Measurements from ENCODE around the gene LGI4. TPM values are rescaled to one million over a fixed set of nuclear protein-coding genes. Genes with fewer than 3 reads are reported as not detected.

The LGI4 gene
- total RNA-seq, 1 donor from 2014 or later = 10.6 TPM

DNA sequence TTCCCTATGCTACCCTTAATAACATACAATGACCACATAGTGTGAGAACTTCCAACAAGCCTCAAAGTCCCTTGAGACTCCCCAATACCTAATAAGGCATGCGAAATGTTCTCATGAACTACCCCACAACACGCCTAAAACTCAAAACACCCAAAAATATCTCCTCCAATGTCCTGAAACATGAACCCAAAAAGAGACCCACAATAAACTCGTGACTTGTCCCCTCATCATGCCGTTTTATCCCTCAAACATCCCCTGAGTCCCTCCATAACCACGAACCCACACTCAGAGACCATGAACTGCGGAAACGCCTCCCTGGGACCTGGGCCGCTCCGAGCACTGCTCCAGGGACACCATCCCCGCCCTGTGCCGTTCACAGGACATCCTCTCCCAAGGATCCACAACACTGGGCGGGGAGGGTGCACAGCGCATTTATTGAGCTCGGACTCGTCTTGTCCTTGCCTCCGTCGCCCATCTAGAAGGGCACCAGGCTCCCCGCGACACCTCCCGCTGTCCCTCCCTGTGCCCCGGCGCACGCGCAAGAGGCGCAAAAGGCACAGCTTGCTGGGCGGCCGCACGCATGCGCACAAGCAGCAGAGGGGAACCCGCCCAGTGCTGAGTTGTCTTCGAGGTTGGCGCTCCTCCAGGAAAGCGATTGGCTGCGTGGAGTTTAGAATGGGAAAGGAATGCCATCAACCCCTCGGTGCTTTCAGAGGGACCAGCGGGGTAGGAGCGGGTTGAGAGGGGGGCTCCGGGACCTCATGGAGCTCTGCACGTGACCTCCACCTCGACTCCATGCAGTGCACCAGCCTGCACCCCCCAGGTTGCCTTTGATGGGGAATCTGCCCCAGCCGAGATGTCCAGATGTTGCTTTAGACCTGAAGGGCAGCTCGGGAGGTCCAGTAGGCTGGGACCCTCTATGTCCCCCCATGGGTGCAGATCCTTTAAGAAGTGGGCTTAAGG lies 10.5 kb downstream of the LGI4 start:
- DNase-seq (ENCODE audit: low spot score) = peak; percentile 98

- DNase-seq (ENCODE audit: low spot score) = peak; percentile 29
Observed at GRCh38 chr19:35123573-35123972, 11.3 kb downstream of the LGI4 start.

DNA sequence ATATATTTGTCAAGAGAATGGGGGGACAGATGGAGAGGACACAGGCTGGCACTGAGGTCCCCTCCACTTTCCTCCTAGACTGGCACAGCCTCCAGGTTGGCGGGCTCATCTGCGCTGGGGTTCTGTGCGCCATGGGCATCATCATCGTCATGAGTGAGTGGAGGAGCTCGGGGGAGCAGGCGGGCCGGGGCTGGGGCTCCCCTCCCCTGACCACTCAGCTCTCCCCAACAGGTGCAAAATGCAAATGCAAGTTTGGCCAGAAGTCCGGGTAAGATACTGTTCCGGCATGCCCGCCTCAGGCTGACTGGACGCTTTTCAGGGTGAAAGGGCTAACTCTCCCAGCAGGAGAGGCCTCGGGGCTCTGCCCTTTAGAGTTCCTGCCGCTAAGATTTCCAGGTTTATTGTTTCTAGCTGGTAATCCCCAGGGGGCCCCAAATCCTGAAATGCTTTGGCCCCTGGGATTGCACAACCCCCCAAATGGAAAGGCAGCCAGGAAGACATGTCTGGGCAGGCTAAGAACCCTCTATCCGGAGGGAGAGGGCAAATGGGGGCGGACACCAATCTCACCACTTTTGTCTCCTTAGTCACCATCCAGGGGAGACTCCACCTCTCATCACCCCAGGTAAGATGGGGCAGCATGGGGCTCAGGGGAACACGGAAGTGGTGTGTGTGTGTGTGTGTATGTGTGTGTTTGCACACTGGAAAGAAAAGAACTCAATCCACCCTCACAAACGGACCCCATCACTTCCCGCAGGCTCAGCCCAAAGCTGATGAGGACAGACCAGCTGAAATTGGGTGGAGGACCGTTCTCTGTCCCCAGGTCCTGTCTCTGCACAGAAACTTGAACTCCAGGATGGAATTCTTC lies 11.9 kb downstream of the LGI4 start:
- peak; percentile 26 for DNase-seq (ENCODE audit: low spot score)

DNA sequence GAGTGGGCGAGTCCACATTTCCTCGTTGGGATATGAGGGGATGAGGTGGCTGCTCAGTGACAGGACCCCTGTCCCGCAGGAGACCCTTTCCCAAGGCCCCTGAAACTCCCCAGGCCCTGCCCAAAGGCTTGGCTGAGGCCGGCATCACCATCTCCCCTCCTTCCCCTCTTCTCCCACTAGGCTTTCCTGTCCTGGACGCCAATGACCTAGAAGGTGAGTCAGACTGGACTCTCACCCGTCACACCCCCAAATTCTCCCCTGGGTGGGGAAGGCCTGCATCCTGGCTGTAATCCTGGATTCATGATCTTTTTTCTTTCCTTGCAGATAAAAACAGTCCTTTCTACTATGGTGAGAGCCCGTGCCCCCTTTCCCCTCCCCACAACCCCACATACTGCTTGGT lies 14.0 kb downstream of the LGI4 start:
- DNase-seq (ENCODE audit: low spot score) = no peak

GRCh38 chr19:35120492-35120891 lies 14.4 kb downstream of the LGI4 start:
- peak; percentile 78 for DNase-seq (ENCODE audit: low spot score)

DNA sequence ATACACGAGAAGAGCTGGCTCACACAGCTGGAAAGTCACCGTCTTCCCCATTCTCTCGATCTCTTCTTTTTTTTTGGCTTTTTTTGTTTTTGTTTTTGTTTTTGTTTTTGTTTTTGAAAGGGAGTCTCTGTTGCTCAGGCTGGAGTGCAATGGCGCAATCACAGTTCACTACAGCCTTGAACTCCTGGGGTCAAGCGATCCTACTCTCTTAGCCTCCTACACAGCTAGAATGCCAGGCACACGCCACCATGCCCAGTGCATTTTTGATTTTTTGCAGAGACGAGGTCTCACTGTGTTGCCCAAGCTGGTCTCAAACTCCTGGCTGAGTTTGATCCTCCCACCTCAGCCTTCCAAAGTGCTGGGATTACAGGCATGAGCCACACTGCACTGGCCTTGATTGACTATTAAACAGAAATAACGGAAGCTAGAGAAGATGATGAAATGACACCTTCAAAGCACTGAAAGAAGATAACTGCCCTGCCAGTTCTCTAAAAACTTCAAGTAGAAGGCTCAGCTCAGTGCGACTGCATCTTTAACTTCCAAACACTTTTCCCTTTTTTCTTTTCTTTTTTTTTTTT lies 15.2 kb downstream of the LGI4 start:
- DNase-seq (ENCODE audit: low spot score) = no peak

- DNase-seq (ENCODE audit: low spot score) = no peak
Observed at GRCh38 chr19:35119091-35119490, 15.8 kb downstream of the LGI4 start.

DNA sequence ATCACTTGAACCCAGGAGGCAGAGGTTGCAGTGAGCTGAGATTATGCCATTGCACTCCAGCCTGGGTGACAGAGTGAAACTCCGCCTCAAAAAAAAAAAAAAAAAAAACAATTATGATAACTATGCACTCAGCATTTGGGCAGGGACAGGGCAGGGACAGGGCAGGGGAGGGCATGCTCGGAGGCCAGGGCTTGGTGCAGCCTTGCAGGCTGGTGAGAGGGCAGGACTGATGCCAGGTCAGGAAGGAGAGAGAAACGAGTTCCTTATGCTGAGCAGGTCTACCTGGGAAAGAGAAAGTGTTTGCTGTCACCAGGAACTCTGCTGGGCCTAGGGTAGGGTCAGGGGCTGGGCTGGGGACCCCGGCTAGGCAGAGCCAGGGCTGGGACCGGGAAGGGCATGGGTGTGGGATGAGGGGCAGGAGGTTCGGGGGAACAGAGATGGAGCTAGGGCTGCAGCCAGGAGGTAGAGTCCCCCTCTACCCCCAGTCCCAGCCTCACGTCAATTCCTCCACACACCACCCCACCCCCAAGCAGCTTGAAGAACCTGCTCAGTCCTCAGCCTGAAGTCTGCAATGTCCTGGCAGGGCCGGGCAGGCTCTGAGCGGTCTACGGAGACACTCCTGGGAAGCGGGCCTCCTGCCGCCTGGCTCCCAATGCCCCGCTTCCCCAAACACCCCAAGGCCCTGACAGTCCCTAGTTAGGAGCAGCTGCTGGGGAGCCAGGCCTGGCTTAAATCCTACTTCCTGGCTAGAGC lies 16.4 kb downstream of the LGI4 start:
- DNase-seq (ENCODE audit: low spot score) = no peak

- DNase-seq (ENCODE audit: low spot score) = no peak
Observed at GRCh38 chr19:35117799-35118198, 17.1 kb downstream of the LGI4 start.

DNA sequence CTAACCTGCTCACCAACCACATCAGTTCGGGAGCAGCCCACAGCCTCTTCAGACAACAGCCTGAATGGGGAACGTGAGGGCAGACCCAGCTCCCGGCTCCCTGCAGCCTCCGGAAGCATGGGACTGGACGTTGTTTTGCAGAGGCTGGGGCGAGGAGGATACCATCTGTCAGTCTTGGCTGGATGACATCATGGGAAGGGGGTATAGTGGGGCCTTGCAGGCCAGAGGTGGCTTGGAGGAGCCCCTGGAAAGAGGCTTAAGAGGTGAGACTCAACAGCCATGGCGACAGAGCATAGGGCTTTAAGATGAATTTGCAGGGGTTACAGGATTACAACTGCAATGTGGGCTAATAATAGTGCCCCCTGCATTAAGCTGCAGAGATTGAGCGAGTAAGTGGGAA lies 17.7 kb downstream of the LGI4 start:
- no peak for DNase-seq (ENCODE audit: low spot score)

- no peak for DNase-seq (ENCODE audit: low spot score)
Observed at GRCh38 chr19:35116072-35116801, 18.6 kb downstream of the LGI4 start.

DNA sequence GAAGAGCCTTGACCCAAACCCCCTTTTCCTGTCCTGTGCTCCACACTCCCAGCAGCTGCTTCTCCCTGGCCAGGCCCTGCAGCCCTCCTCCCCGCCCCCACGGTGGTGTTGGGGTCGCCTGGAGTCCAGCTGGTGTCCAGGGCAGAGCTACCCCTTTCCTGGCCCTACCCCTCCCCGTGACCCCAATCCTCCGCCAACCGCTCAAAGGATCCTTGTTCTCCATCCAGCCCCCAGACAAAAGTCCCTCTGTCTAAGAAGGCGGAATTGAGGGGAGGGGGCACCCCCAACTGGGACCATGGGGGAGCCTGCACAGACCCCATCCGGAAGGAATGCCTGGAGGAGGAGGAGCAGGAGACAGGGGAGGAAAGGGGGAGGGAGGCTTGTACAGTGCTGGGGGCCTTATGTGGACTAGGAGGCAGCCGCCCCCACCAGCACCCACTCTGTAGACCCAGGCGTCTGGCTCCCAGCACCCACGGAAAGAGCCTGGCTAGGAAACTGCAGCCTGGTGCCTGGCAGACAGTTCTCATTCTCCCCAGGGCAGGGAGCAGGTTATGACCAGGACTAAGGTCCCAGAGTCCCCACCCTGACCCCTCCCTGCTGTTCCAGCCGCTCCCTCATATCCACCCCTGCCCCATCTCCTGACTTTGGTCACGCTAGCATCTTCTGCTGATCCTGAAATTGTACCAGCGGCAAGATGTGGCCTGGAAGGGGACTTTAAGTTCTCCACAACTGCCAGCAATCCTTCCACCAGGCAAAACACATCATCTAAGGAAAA lies 19.5 kb downstream of the LGI4 start, which contains the start of gene FXYD3:
FXYD3 (plus strand) TSS at position 647 of the 775 bp plus-strand sequence. CDS start 3,554 bp downstream, outside the sequence.
- no peak for DNase-seq (ENCODE audit: low spot score)

DNA sequence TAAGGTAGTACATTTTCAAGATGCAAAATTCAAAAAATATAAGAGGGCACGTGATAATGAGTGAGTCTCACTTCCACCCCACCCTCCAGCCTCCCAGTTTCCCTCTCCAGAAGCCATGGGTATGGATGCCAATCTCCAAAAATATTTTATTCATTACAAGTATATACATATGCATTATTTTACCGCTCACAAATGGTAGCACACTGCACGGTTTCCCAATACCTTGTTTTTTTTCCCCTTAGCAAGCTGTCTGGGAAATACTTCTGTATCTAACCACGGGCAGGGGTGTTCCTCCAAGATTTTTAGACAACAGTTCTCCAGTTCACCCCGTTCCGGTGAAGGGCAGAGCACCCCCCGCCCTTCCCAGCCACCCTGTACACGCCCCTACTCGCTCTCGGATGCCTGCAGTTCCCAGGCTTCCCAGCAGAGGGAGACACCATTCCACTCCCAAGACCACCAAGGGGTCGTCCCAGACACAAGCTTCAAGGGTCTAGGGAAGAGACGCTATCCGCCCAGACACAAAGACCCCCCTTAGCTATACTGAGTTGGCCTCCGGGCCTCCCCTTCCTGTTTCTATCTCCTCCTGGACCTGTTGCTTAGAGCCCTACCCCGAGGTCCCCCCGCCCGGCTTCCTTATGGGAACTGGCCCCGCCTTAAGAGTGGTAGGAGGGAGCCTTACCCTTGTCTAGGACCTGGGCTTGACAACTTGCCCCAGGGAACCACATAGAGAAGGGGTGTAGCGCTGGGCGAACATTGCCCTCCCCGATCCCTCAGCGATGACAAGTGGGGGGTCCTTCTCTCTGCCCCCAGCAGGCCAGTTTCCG lies 20.3 kb downstream of the LGI4 start:
- peak; percentile 85 for DNase-seq (ENCODE audit: low spot score)

- no peak for DNase-seq (ENCODE audit: low spot score)
Observed at GRCh38 chr19:35112995-35113688, 21.7 kb downstream of the LGI4 start.

DNA sequence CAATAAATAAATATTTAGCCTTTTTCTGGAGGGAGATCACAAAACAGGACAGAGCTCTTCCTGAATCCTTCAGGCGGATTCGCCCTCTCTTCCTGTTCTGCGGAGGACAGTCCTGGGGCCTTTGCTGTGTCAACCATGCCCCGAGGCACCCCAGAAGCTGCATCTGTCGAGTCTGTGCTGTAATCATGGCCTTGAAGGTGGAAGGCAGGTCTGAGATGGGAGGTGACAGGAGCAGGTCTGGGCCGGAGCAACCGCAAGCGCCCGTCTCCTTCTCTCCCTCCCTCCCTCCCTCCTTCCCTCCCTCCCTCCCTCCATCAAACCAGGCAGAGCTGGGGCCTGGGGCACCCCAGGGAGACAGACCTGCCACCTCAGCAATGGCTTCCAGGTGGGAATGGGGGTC lies 23.9 kb downstream of the LGI4 start:
- DNase-seq (ENCODE audit: low spot score) = no peak

GRCh38 chr19:35109395-35110112 lies 25.3 kb downstream of the LGI4 start:
- DNase-seq (ENCODE audit: low spot score) = no peak

GRCh38 chr19:35108730-35109129 lies 26.1 kb downstream of the LGI4 start:
- DNase-seq (ENCODE audit: low spot score) = no peak

DNA sequence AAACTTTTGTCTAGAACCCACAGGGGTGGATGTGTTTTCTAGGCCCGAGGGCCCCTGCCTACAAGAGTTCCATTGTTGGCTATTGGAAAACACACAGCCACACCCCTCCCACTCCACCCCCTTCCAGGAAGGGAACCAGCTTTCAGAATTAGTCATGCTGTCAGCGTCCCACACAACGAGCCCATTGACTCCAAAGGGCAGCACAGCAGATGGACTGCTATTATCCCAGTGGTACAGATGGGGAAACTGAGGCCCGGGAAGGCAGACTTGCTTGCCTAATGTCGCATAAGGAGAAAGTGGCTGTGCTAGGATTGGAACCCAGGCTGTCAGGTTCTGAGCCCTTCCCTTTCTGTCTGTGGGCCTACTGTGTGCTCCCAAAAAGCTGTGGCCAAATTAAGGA lies 27.3 kb downstream of the LGI4 start:
- no peak for DNase-seq (ENCODE audit: low spot score)
